SU-DHL-6 (cell line): Measurements from ENCODE around the gene NOD2.

Experiments used
- CTCF ChIP-seq: fragments of 200-600 bp; sonication (generic); IDR thresholded peaks from one replicate; pipeline ENCODE4 v1.5.1; 2017; ENCODE audit warnings: antibody characterized with exemption, mild to moderate bottlenecking, low read length, moderate library complexity; ENCODE audit not compliant: insufficient read depth, poor library complexity, severe bottlenecking
- EZH2phosphoT487 ChIP-seq: fragments of 200-600 bp; sonication (generic), shearing (Covaris generic); conservative IDR thresholded peaks from 2 replicates; pipeline ENCODE4 v1.6.1; 2018; ENCODE audit warnings: mild to moderate bottlenecking, antibody characterized with exemption, low read length, moderate library complexity, mixed read lengths

- TF ChIP-seq CTCF (no peak), EZH2phosphoT487 (no peak)
These were observed 15.1 kb downstream of the NOD2 start for GRCh38 chr16:50708373-50709060.
